Memory B cell (primary cell): ENCODE data around the gene KXD1.

Source experiments
- ATAC-seq: fragments of 150-1000 bp; cut with Tn5 transposase; 2 replicates; pipeline ENCODE4 v1.10.0; 2021; ENCODE audit warnings: low read depth, mild to moderate bottlenecking, moderate library complexity
- DNase-seq, 2 donors: peaks; one replicate each; pipeline ENCODE4 v3.0.0; 2022; ENCODE audit warnings: low spot score in 2 of 2
- H3K27ac Mint-ChIP-seq: one replicate; pipeline ENCODE4 v1.8.0; 2022; ENCODE audit warnings: mild to moderate bottlenecking, moderate library complexity, mixed read lengths
- H3K27me3 Mint-ChIP-seq: one replicate; pipeline ENCODE4 v1.8.0; 2022; ENCODE audit warnings: mixed read lengths
- H3K36me3 Mint-ChIP-seq: one replicate; pipeline ENCODE4 v1.8.0; 2022; ENCODE audit warnings: mild to moderate bottlenecking, mixed read lengths
- H3K4me1 Mint-ChIP-seq: one replicate; pipeline ENCODE4 v1.8.0; 2022; ENCODE audit warnings: mixed read lengths
- H3K4me3 Mint-ChIP-seq: one replicate; pipeline ENCODE4 v1.8.0; 2022; ENCODE audit warnings: mild to moderate bottlenecking, moderate library complexity, mixed read lengths
- H3K9me3 Mint-ChIP-seq: one replicate; pipeline ENCODE4 v1.8.0; 2022; ENCODE audit warnings: mixed read lengths

KXD1 gene

DNA sequence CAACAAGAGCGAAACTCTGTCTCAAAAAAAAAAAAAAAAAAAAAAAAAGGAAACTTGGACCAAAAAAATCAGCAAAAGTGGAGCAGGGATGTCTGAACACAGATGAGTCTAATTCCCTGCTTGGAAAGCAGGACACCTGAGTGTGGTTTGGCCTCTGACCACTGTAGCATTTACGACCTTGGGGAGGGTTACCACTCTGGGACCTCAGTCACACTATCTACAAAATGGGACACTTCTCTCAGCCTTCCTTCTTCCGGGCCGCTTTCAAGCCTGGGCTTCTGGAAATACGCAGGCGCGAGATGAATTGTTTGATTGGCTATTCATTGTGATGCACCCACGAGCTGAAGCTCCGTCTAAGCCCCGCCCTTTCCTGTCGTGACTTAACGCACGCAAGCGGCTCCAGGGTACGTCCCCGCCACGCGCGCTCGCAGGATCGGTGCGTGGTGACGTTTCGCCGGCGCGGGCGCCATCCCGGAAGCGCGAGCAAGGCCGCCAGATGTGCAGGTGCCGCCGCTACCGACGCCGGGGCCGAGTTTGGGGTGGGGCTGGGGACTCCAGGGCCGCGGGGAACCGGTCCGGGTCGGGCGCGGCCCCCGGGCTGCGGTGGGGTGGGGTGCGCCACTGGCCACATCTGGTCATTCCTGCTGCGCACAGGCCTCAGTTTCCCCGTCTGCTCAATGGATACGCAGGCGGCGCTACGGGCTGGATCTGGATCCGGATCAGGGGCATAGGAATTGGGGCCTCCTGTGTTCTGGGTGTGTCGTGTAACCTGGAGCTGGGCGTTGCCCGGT is at the start of gene KXD1:
KXD1 (plus strand) TSS at position 460 of the 791 bp plus-strand sequence. CDS start 4,187 bp downstream, outside the sequence.
- Mint-ChIP-seq H3K27ac (peak within 1 kb of the TSS; percentile 95), H3K4me3 (peak within 1 kb of the TSS; percentile 90), H3K27me3 (no peaks in the 10 kb centered on the region), H3K36me3 (peaks cover 3% of the 10 kb centered on the region), H3K4me1 (peaks cover 20% of the 10 kb centered on the region), H3K9me3 (no peaks in the 10 kb centered on the region)
- DNase-seq (peak; percentile 89 to 95), ATAC-seq (peak; percentile 97)

GRCh38 chr19:18508585-18508984 is 49.1 kb upstream of the KXD1 start:
- Mint-ChIP-seq H3K4me1 (peaks cover 37% of the 10 kb centered on the region), H3K9me3 (no peaks in the 10 kb centered on the region), H3K4me3 (no peak overlapping the region), H3K27ac (no peak overlapping the region), H3K27me3 (no peaks in the 10 kb centered on the region), H3K36me3 (no peaks in the 10 kb centered on the region)
- DNase-seq = no peak
- ATAC-seq = no peak

GRCh38 chr19:18510216-18510615 is 47.5 kb upstream of the KXD1 start:
- Mint-ChIP-seq H3K9me3 (no peaks in the 10 kb centered on the region), H3K36me3 (no peaks in the 10 kb centered on the region), H3K4me3 (no peak overlapping the region), H3K4me1 (peaks cover 26% of the 10 kb centered on the region), H3K27me3 (no peaks in the 10 kb centered on the region), H3K27ac (no peak overlapping the region)
- ATAC-seq (no peak), DNase-seq (no peak)

GRCh38 chr19:18513868-18514267 is 43.8 kb upstream of the KXD1 start:
- DNase-seq (no peak), ATAC-seq (no peak)
- peaks cover 9% of the 10 kb centered on the region for H3K4me1 Mint-ChIP-seq
- H3K4me3 Mint-ChIP-seq = no peak overlapping the region
- no peak overlapping the region for H3K27ac Mint-ChIP-seq
- H3K36me3 Mint-ChIP-seq = no peaks in the 10 kb centered on the region
- no peaks in the 10 kb centered on the region for H3K9me3 Mint-ChIP-seq
- no peaks in the 10 kb centered on the region for H3K27me3 Mint-ChIP-seq

- Mint-ChIP-seq H3K4me1 (peaks cover 10% of the 10 kb centered on the region), H3K27ac (no peak overlapping the region), H3K4me3 (no peak overlapping the region), H3K9me3 (no peaks in the 10 kb centered on the region), H3K27me3 (no peaks in the 10 kb centered on the region), H3K36me3 (no peaks in the 10 kb centered on the region)
- ATAC-seq (no peak), DNase-seq (no peak)
These were observed 42.6 kb upstream of the KXD1 start for GRCh38 chr19:18514800-18515682.

DNA sequence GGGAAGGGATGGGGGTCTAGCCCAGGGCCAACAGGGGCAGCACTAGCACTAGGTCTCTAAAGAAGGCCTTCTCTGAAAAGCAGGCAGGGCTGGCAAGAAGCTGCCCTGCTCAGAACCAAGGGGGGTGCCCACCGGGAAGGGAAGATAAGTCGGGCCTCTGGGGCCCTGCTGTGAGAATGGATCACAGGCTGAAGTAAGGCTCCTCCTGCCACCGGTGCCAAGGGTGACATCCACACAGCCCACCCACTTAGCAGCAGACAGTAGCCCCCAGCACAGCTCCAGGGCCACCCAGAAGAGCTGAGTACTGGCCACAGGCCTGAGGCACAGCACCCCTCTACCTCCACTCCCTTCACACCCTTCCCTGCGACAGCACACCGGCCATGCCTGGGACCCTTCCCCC is 41.7 kb upstream of the KXD1 start:
- no peaks in the 10 kb centered on the region for H3K36me3 Mint-ChIP-seq
- ATAC-seq (no peak), DNase-seq (no peak)
- peaks cover 16% of the 10 kb centered on the region for H3K4me1 Mint-ChIP-seq
- no peak overlapping the region for H3K27ac Mint-ChIP-seq
- H3K9me3 Mint-ChIP-seq = no peaks in the 10 kb centered on the region
- H3K4me3 Mint-ChIP-seq = no peak overlapping the region
- H3K27me3 Mint-ChIP-seq = no peaks in the 10 kb centered on the region

GRCh38 chr19:18517606-18518005 is 40.1 kb upstream of the KXD1 start:
- no peak overlapping the region for H3K27ac Mint-ChIP-seq

DNA sequence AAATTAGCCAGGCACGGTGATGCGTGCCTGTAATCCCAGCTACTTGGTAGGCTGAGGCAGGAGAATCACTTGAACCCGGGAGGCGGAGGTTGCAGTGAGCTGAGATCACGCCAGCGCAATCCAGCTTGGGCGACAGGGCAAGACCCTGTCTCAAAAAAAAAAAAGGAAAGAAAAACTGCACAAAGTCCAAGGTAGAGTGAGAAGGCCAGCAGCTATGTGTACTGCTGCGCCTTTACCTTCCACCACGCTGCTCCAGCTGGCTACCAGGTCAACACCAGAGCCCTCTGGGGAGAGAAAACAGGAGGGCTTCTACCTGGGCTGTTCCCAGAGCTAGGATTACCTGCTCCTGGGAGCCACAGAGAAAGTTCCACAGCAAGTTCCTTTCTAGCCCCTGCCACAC is 39.0 kb upstream of the KXD1 start:
- H3K27me3 Mint-ChIP-seq = no peaks in the 10 kb centered on the region

More at GRCh38 chr19:18517606-18518005, 40.1 kb upstream of the KXD1 start:
- DNase-seq (no peak), ATAC-seq (no peak)
- H3K4me3 Mint-ChIP-seq = no peak overlapping the region
- no peaks in the 10 kb centered on the region for H3K36me3 Mint-ChIP-seq
- H3K27me3 Mint-ChIP-seq = no peaks in the 10 kb centered on the region
- H3K4me1 Mint-ChIP-seq = peaks cover 19% of the 10 kb centered on the region
- H3K9me3 Mint-ChIP-seq = no peaks in the 10 kb centered on the region

GRCh38 chr19:18519962-18520847 is 37.5 kb upstream of the KXD1 start:
- H3K27me3 Mint-ChIP-seq = no peaks in the 10 kb centered on the region

More for the DNA sequence above, 39.0 kb upstream of the KXD1 start:
- no peak for DNase-seq
- H3K4me1 Mint-ChIP-seq = peaks cover 14% of the 10 kb centered on the region
- no peaks in the 10 kb centered on the region for H3K36me3 Mint-ChIP-seq
- H3K4me3 Mint-ChIP-seq = no peak overlapping the region
- no peaks in the 10 kb centered on the region for H3K9me3 Mint-ChIP-seq
- H3K27ac Mint-ChIP-seq = no peak overlapping the region
- no peak for ATAC-seq

DNA sequence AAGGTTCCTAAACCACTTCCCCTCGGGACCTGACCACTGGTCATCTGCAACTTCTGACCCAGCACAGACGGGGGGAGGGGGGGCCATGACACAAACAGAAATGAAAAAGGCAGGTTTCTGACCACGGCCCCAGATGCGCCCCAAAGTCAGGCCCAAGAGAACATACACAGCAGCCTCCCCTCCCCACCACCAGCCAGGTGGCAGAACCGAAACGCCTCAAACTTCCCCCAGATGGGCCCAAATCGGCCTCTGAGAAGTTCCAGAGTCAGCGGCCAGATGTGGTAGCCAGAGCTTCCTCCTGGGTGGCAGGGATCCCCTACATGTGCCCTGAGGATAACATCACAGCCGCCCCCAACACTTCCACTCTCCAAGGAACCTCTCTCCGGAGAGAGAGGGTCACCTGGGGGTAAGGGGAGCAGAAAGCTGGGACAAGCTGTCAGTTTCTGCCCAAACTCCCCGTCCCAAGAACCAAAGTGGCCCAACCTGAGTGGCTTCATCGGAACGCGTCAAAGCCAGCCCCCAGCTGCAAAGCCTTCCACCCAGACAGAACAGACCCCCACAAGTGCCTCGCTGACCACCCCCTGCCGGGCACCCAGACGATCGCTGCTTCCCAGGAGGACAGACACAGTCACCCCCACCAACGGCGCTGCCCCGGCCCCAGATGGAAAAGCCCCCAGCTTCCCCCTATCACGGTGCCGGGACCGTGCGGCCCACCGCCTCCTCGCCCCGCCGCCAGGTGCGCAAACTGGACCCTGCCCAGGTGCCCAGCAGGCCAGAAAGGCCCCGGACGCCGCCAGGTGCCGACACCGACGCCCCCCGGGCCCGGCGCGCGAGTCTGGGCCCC is 36.6 kb upstream of the KXD1 start:
- Mint-ChIP-seq H3K27ac (peak overlapping the region; percentile 93), H3K4me3 (peak overlapping the region; percentile 95), H3K9me3 (no peaks in the 10 kb centered on the region), H3K4me1 (peaks cover 12% of the 10 kb centered on the region), H3K27me3 (no peaks in the 10 kb centered on the region), H3K36me3 (no peaks in the 10 kb centered on the region)
- DNase-seq (peak; percentile 56 to 58), ATAC-seq (peak; percentile 5)

More at GRCh38 chr19:18519962-18520847, 37.5 kb upstream of the KXD1 start:
- ATAC-seq (no peak), DNase-seq (peak; percentile 44 to 58)
- H3K36me3 Mint-ChIP-seq = no peaks in the 10 kb centered on the region
- peak overlapping the region; percentile 93 for H3K27ac Mint-ChIP-seq
- H3K4me1 Mint-ChIP-seq = peaks cover 12% of the 10 kb centered on the region
- H3K9me3 Mint-ChIP-seq = no peaks in the 10 kb centered on the region
- peak overlapping the region; percentile 95 for H3K4me3 Mint-ChIP-seq

- no peak for ATAC-seq
- no peaks in the 10 kb centered on the region for H3K36me3 Mint-ChIP-seq
- no peaks in the 10 kb centered on the region for H3K9me3 Mint-ChIP-seq
- H3K27me3 Mint-ChIP-seq = no peaks in the 10 kb centered on the region
- H3K4me1 Mint-ChIP-seq = peaks cover 12% of the 10 kb centered on the region
- H3K4me3 Mint-ChIP-seq = peak within 1 kb of the TSS; percentile 95
- peak within 1 kb of the TSS; percentile 93 for H3K27ac Mint-ChIP-seq
- no peak for DNase-seq
These were observed 36.0 kb upstream of the KXD1 start, which contains the start of gene ELL for GRCh38 chr19:18521692-18522123. Gene ELL, minus strand, starts transcription at chr19:18522070. Its CDS starts 15 bp downstream, at chr19:18522055.

DNA sequence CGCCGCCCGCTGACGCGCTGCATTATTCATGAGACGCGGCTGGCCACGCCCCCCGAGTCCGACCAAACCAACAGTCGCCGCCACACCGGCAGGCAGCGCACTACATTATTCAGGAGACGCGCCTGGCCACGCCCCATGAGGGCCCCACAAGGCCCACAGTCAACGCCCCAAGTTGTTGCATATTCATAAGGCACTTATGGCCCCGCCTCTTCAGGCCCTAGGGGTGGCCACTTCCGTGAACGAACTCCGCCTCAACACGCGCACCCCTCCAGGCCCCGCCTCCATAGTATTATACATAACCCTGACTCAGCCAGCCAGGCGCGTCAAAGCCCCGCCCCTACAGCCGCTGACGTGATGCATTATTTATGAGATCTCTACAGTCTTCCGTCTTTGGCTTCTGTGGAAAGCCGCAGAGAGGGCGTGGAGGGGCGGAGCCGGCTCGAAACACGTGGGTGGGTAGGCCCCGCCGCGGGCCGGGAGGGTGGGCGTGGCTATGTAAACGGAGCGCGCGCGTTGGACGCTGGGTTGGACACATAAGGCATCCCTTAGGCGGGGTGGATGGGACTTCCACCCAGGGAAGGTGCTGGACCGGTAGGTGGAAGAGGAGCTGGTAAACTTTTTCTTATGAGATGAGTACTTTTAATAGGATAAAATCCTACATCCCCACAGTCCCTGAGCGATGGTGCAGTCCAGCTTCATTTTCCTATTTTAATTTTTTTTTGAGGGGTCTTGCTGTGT is 35.4 kb upstream of the KXD1 start:
- Mint-ChIP-seq H3K27ac (peak overlapping the region; percentile 93), H3K27me3 (no peaks in the 10 kb centered on the region), H3K9me3 (no peaks in the 10 kb centered on the region), H3K36me3 (no peaks in the 10 kb centered on the region), H3K4me1 (peaks cover 12% of the 10 kb centered on the region), H3K4me3 (peak overlapping the region; percentile 95)
- DNase-seq (peak; percentile 99), ATAC-seq (peak; percentile 80)
